Measurements from ENCODE around the gene HABP2. TPM values are rescaled to one million over a fixed set of nuclear protein-coding genes. Genes with fewer than 3 reads are reported as not detected.

Gene HABP2
- total and polyA plus RNA-seq, 2 of the 4 experiments (the other 2 are of a cell fraction) = not detected

- H2BK120ac ChIP-seq (ENCODE audit: low read depth, low read length) = no peak overlapping the region
- TF ChIP-seq NFE2L2 (IDR thresholded peaks at IDR 0.05; ENCODE audit: low read depth, low read length) (no peak), BHLHE40 (IDR thresholded peaks at IDR 0.05; ENCODE audit: low read depth, low read length) (no peak), MXI1 (IDR thresholded peaks at IDR 0.05; ENCODE audit: borderline replicate concordance, low read depth, low read length) (no peak), MAZ (IDR thresholded peaks at IDR 0.05; ENCODE audit: borderline replicate concordance, low read depth, low read length) (no peak), RCOR1 (IDR thresholded peaks at IDR 0.05; ENCODE audit: insufficient replicate concordance, low read length) (no peak), POLR2A (IDR thresholded peaks at IDR 0.05; ENCODE audit: low read depth, low read length) (no peak), CHD1 (IDR thresholded peaks at IDR 0.05; ENCODE audit: low read depth, low read length) (no peak), RFX5 (IDR thresholded peaks at IDR 0.05; ENCODE audit: low read depth, low read length) (no peak), CEBPB (IDR thresholded peaks at IDR 0.05; ENCODE audit: low read depth, low read length) (no peak), SMC3 (IDR thresholded peaks at IDR 0.05; ENCODE audit: low read depth, low read length) (no peak), RAD21 (IDR thresholded peaks at IDR 0.05; ENCODE audit: low read length) (no peak)
- TF ChIP-seq, protein P1, sequence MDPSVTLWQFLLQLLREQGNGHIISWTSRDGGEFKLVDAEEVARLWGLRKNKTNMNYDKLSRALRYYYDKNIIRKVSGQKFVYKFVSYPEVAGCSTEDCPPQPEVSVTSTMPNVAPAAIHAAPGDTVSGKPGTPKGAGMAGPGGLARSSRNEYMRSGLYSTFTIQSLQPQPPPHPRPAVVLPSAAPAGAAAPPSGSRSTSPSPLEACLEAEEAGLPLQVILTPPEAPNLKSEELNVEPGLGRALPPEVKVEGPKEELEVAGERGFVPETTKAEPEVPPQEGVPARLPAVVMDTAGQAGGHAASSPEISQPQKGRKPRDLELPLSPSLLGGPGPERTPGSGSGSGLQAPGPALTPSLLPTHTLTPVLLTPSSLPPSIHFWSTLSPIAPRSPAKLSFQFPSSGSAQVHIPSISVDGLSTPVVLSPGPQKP (IDR thresholded peaks at IDR 0.05; ENCODE audit: borderline replicate concordance, low read depth, low read length) = no peak
- ChIA-PET POLR2A (ENCODE audit: unreplicated experiment) (no interaction called here), CTCF (interaction anchor here (0.9 kb wide), 1 partner anchor 8 kb away, joined by 7 read pairs; no protein-coding TSS in a partner anchor)
- H3K18ac ChIP-seq (ENCODE audit: low read depth, low read length) = no peak overlapping the region
- dilution Hi-C loops (cut with HindIII; ENCODE audit: low sequenced_read_pairs, unreplicated experiment) (no loop called here), intact Hi-C loops (cut with micrococcal nuclease) (no loop called here), in situ Hi-C loops (cut with MboI; ENCODE audit: low sequenced_read_pairs) (no loop called here)
- no peak overlapping the region for H2AFZ ChIP-seq (replicated peaks; ENCODE audit: low read length, poor library complexity)
- H3K27me3 ChIP-seq (ENCODE audit: control insufficient read depth, insufficient read depth, low read length) = peaks cover 6% of the 10 kb centered on the region; the same call in 1 of the 2 replicates
- no peaks in the 10 kb centered on the region for H3K36me3 ChIP-seq (ENCODE audit: control insufficient read depth, insufficient read depth, low read length)
- H2BK20ac ChIP-seq (ENCODE audit: low read depth, low read length) = no peak overlapping the region
- H3K79me1 ChIP-seq (ENCODE audit: low read depth in 1 of 2, low read length in 2 of 2) = no peaks in the 10 kb centered on the region
- no peak for ATAC-seq (ENCODE audit: low read depth)
- H3K27ac ChIP-seq (ENCODE audit: insufficient read depth, low read length) = no peak overlapping the region
- WGBS, 2 experiments (ENCODE audit: extremely low coverage in 2 of 2, insufficient read length in 1 of 2) = 73% methylated on average over 2 of the region's 3 CpGs; no CpG with 5 or more reads in 1 of the 2 experiments
- no peak overlapping the region for H3K14ac ChIP-seq (replicated peaks; ENCODE audit: low read depth, low read length)
- H2AK9ac ChIP-seq (replicated peaks; ENCODE audit: low read depth, low read length, poor library complexity) = no peak overlapping the region
- no peaks in the 10 kb centered on the region for H3K9me3 ChIP-seq (ENCODE audit: control insufficient read depth, insufficient read depth, low read length)
- H3K4me3 ChIP-seq (ENCODE audit: insufficient read depth, low read depth, low read length) = no peak overlapping the region
- BruUV-seq (replicated peaks) = no TSS peak
- H3K9me1 ChIP-seq (ENCODE audit: insufficient read depth, low read length) = no peaks in the 10 kb centered on the region
- H3K56ac ChIP-seq (ENCODE audit: extremely low read depth, insufficient read depth, low read length) = no peak overlapping the region
- no peak overlapping the region for H3K4ac ChIP-seq (ENCODE audit: low read depth, low read length)
- H4K5ac ChIP-seq (ENCODE audit: low read depth, low read length) = no peak overlapping the region
- H2AK5ac ChIP-seq (ENCODE audit: low read depth, low read length) = no peak overlapping the region
- H4K8ac ChIP-seq (ENCODE audit: low read depth in 2 of 2, low read length in 2 of 2) = no peak overlapping the region
- no peak overlapping the region for H3K23ac ChIP-seq (ENCODE audit: low read depth, low read length)
- no peak overlapping the region for H3K9ac ChIP-seq (ENCODE audit: low read depth, low read length)
- DNase-seq = no peak
- no peak overlapping the region for H2BK15ac ChIP-seq (ENCODE audit: low read depth, low read length)
- no peak overlapping the region for H4K91ac ChIP-seq (ENCODE audit: insufficient read depth, low read depth, low read length)
- H2BK5ac ChIP-seq (ENCODE audit: low read depth, low read length, poor library complexity, severe bottlenecking) = no peak overlapping the region
- no peaks in the 10 kb centered on the region for H4K20me1 ChIP-seq (ENCODE audit: insufficient read depth, low read length)
- no peaks in the 10 kb centered on the region for H3K4me1 ChIP-seq (ENCODE audit: control insufficient read depth, insufficient read depth, low read length)
- no peak overlapping the region for H3K4me2 ChIP-seq (ENCODE audit: low read depth, low read length)
Measured at GRCh38 chr10:113555245-113555644, 2.4 kb downstream of the HABP2 start.

Measured in IMR-90 (cell line).